K562 (cell line): Measurements from ENCODE around the gene GIT2. TPM values are rescaled to one million over a fixed set of nuclear protein-coding genes. Genes with fewer than 3 reads are reported as not detected.
A peak's percentile ranks its signal among the peaks of the same experiment; 100 is the strongest.

Experiments used
- CBX1 ChIP-seq: sonication (generic); IDR thresholded peaks from 2 replicates; pipeline ENCODE4 v1.6.1; 2016; ENCODE audit warnings: antibody characterized with exemption, low read depth, mild to moderate bottlenecking
- EHMT2 ChIP-seq: fragments of 450-650 bp; IDR thresholded peaks from 2 replicates; pipeline ENCODE4 v1.6.1; 2018; ENCODE audit warnings: antibody characterized with exemption
- FIP1L1 ChIP-seq: fragments of 200-400 bp; formaldehyde crosslinking; IDR thresholded peaks from 2 replicates; pipeline ENCODE4 v1.6.1; 2018; ENCODE audit warnings: mild to moderate bottlenecking, low read depth, low read length; ENCODE audit not compliant: poor library complexity, severe bottlenecking
- HDAC8 ChIP-seq: fragments of 450-650 bp; IDR thresholded peaks from 2 replicates; pipeline ENCODE4 v1.6.1; 2016; ENCODE audit warnings: mild to moderate bottlenecking, missing genetic modification characterization, moderate library complexity, missing compliant biosample characterization
- ID3 ChIP-seq, 2 experiments: fragments of 250-450 bp in 1 of 2; fragments of 450-650 bp in 1 of 2; sonication (Bioruptor Pico) in 1 of 2; IDR thresholded peaks; 2 replicates each; pipeline versions ENCODE4 v1.6.1 to v1.8.0; 2016 to 2021; ENCODE audit warnings: mild to moderate bottlenecking in 2 of 2, moderate library complexity in 2 of 2, missing compliant biosample characterization in 1 of 2, missing genetic modification characterization in 1 of 2
- MCM3 ChIP-seq: fragments of 450-650 bp; IDR thresholded peaks from 2 replicates; pipeline ENCODE4 v1.6.1; 2016
- NRF1 ChIP-seq, 2 experiments: fragments of 450-650 bp; IDR thresholded peaks in 1 of 2; conservative IDR thresholded peaks in 1 of 2; 2 replicates each; pipeline ENCODE4 v1.6.1; 2014; ENCODE audit warnings: mild to moderate bottlenecking in 2 of 2
- RREB1 ChIP-seq: fragments of 250-450 bp; sonication (Bioruptor Pico); IDR thresholded peaks from 2 replicates; pipeline ENCODE4 v1.4.0; 2020
- SRSF3 ChIP-seq: fragments of 200-400 bp; formaldehyde crosslinking; IDR thresholded peaks from 2 replicates; pipeline ENCODE4 v1.6.1; 2016; ENCODE audit warnings: mild to moderate bottlenecking, low read length, moderate library complexity; ENCODE audit not compliant: insufficient read depth
- TFAM ChIP-seq: fragments of 250-450 bp; sonication (Bioruptor Pico); conservative IDR thresholded peaks from 2 replicates; pipeline ENCODE4 v1.5.0; 2021; ENCODE audit warnings: mild to moderate bottlenecking, moderate library complexity
- ZBED1 ChIP-seq: IDR thresholded peaks from 2 replicates; pipeline ENCODE4 v1.6.1; 2014
- ZNF354B ChIP-seq: fragments of 250-450 bp; sonication (Bioruptor Pico); IDR thresholded peaks from 2 replicates; pipeline ENCODE4 v1.4.0; 2020
- ZNF589 ChIP-seq: fragments of 200-800 bp; sonication (Bioruptor generic); IDR thresholded peaks from 2 replicates; pipeline ENCODE4 v1.6.1; 2016; ENCODE audit warnings: low read depth, missing genetic modification characterization, missing compliant biosample characterization
- ZNF592 ChIP-seq: fragments of 450-650 bp; IDR thresholded peaks from 2 replicates; pipeline ENCODE4 v1.6.1; 2017; ENCODE audit warnings: antibody characterized with exemption, mild to moderate bottlenecking
- polyA plus RNA-seq, 8 experiments: library from polyadenylated mRNA; depleted of rRNA in 4 of 8; stranded (reverse) in 5 of 8; unstranded in 3 of 8; fragments of >200 nt; fragmentation: Nextera tagmentation in 2 of 8; fragmentation: Illumina TruSeq in 1 of 8; extraction: Ambion mirVana in 2 of 8; extraction: Trizol in 1 of 8; gene quantifications; 2 replicates each; pipeline versions ENCODE4 v1.2.1 to v1.2.3, GENCODE V29; 2011 to 2014; ENCODE audit warnings: inconsistent platforms in 1 of 8, missing spikeins in 1 of 8
- total RNA-seq, 7 experiments: library from RNA; depleted of rRNA in 6 of 7; stranded (reverse); fragments of >200 nt in 6 of 7; fragmentation: Illumina TruSeq in 2 of 7; extraction: Trizol in 2 of 7; gene quantifications; 2 replicates each; pipeline versions ENCODE4 v1.2.1 to v1.2.3, GENCODE V29; 2011 to 2021; ENCODE audit warnings: low replicate concordance in 1 of 7

The GIT2 gene
- total and polyA plus RNA-seq, 9 of the 15 experiments (the other 6 are each of a cell fraction or from before 2014, with no cell fraction given): 4.0 to 30.4 (median 23.5) TPM

GRCh38 chr12:109998904-109999648 is 2.9 kb upstream of the GIT2 start, which contains the start of gene ANKRD13A (continued):
- TF ChIP-seq RREB1: no peak; the same call in 1 of the 2 replicates
- 0 out of 2 replicates have a peak, but pooled peaks have one; percentile 22 for TF ChIP-seq HDAC8
- peak; percentile 84; the same call in 1 of the 2 replicates for TF ChIP-seq ZNF589
- TF ChIP-seq FIP1L1: no peak
- TF ChIP-seq TFAM (CRISPR knock-in tag): no peak
- no peak for TF ChIP-seq ID3 (CRISPR knock-in tag; IDR thresholded peaks at IDR 0.05)
- peak; percentile 72; the same call in 1 of the 2 replicates for TF ChIP-seq ID3 (tag; IDR thresholded peaks at IDR 0.05)
- TF ChIP-seq EHMT2: 0 out of 2 replicates have a peak, but pooled peaks have one; percentile 9
- TF ChIP-seq CBX1: no peak
- TF ChIP-seq ZNF354B (CRISPR knock-in tag): no peak
- TF ChIP-seq ZNF592: peak; percentile 94
- no peak for TF ChIP-seq MCM3
- no peak for TF ChIP-seq SRSF3
- no peak for TF ChIP-seq ZBED1
- peak in 1 of 2 experiments; percentile 54 for TF ChIP-seq NRF1 (conservative IDR thresholded peaks at IDR 0.05 in 1 of 2, IDR thresholded peaks at IDR 0.05 in 1 of 2)
